SK-N-SH (cell line): ENCODE data around the gene AGFG2. TPM values are rescaled to one million over a fixed set of nuclear protein-coding genes. Genes with fewer than 3 reads are reported as not detected.
A peak's percentile ranks its signal among the peaks of the same experiment; 100 is the strongest.
"Not testable (repeated sequence)": the region's sequence is repeated elsewhere in the genome, so short reads cannot be mapped to it uniquely, and the experiment has no call there.

ENCODE experiments used
- CTCF ChIA-PET: fragments of 300-600, 350-600 bp; formaldehyde crosslinking; extraction: SDS; loops from one replicate; lab custom pipeline; 2021; lab: Yijun Ruan, JAX
- POLR2A ChIA-PET: fragments of 350-600 bp; sonication (Branson Sonifier 250); formaldehyde crosslinking; extraction: SDS; loops from one replicate; lab custom pipeline; 2020; ENCODE audit warnings: antibody characterized with exemption, inconsistent platforms; lab: Yijun Ruan, JAX
- DNase-seq: peaks from one replicate; pipeline ENCODE4 v3.0.0; 2012
- H2AFZ ChIP-seq: fragments of 200-600 bp; sonication (generic); 2 replicates; pipeline ENCODE4 v1.8.1; 2016; ENCODE audit warnings: antibody characterized with exemption, mild to moderate bottlenecking, low read depth
- H3F3A ChIP-seq: fragments of 200-600 bp; sonication (generic); replicated peaks from 2 replicates; pipeline ENCODE3; 2016; ENCODE audit warnings: antibody characterized with exemption, mild to moderate bottlenecking; ENCODE audit not compliant: insufficient read depth
- H3K27ac ChIP-seq, 2 experiments: fragments of 200-500 bp in 1 of 2; fragments of 200-600 bp in 1 of 2; sonication (Bioruptor generic) in 1 of 2; sonication (generic), shearing (Covaris generic) in 1 of 2; 2 replicates each; pipeline versions ENCODE4 v1.5.1 to v1.6.1; 2014 to 2016; ENCODE audit warnings: low read depth in 2 of 2, inconsistent platforms in 1 of 2, low read length in 1 of 2, mild to moderate bottlenecking in 1 of 2, mixed read lengths in 1 of 2
- H3K27me3 ChIP-seq: fragments of 200-600 bp; sonication (generic), shearing (Covaris generic); 2 replicates; pipeline ENCODE4 v1.6.1; 2016; ENCODE audit warnings: mixed run types; ENCODE audit not compliant: insufficient read depth
- H3K36me3 ChIP-seq, 2 experiments: fragments of 200-500 bp in 1 of 2; fragments of 200-600 bp in 1 of 2; sonication (Bioruptor generic) in 1 of 2; sonication (generic) in 1 of 2; replicated peaks in 1 of 2; 2 replicates each; pipeline versions ENCODE3 to v1.5.1; 2014 to 2016; ENCODE audit warnings: low read length in 1 of 2, mild to moderate bottlenecking in 1 of 2; ENCODE audit not compliant: insufficient read depth in 2 of 2, control insufficient read depth in 1 of 2
- H3K4me1 ChIP-seq, 2 experiments: fragments of 200-500 bp in 1 of 2; fragments of 200-600 bp in 1 of 2; sonication (Bioruptor generic) in 1 of 2; sonication (generic), shearing (Covaris generic) in 1 of 2; 2 replicates each; pipeline versions ENCODE4 v1.5.1 to v1.6.1; 2014 to 2016; ENCODE audit warnings: low read depth in 1 of 2, low read length in 1 of 2, mixed run types in 1 of 2; ENCODE audit not compliant: insufficient read depth in 2 of 2, control insufficient read depth in 1 of 2
- H3K4me2 ChIP-seq: fragments of 200-600 bp; sonication (generic), shearing (Covaris generic); 2 replicates; pipeline ENCODE4 v1.6.1; 2017; ENCODE audit warnings: mixed run types
- H3K4me3 ChIP-seq, 2 experiments: fragments of 200-500 bp in 1 of 2; fragments of 200-600 bp in 1 of 2; sonication (Bioruptor generic) in 1 of 2; sonication (generic), shearing (Covaris generic) in 1 of 2; 2 replicates each; pipeline versions ENCODE4 v1.5.1 to v1.8.1; 2014 to 2016; ENCODE audit warnings: low read depth in 2 of 2, inconsistent platforms in 1 of 2, low read length in 1 of 2, mild to moderate bottlenecking in 1 of 2, mixed read lengths in 1 of 2, moderate library complexity in 1 of 2
- H3K79me2 ChIP-seq: fragments of 200-600 bp; sonication (generic); 2 replicates; pipeline ENCODE4 v1.8.1; 2017; ENCODE audit warnings: mild to moderate bottlenecking; ENCODE audit not compliant: insufficient read depth
- H3K9ac ChIP-seq: fragments of 200-600 bp; sonication (generic); 2 replicates; pipeline ENCODE4 v1.6.1; 2017; ENCODE audit warnings: mixed run types
- H3K9me2 ChIP-seq: fragments of 200-600 bp; sonication (generic); 2 replicates; pipeline ENCODE4 v1.6.1; 2017; ENCODE audit warnings: mixed run types
- H3K9me3 ChIP-seq: fragments of 200-600 bp; sonication (generic); 2 replicates; pipeline ENCODE4 v1.6.1; 2017; ENCODE audit warnings: mixed run types, mild to moderate bottlenecking, moderate library complexity
- H4K20me1 ChIP-seq: fragments of 200-600 bp; sonication (generic); 2 replicates; pipeline ENCODE4 v1.6.1; 2017; ENCODE audit warnings: mild to moderate bottlenecking, mixed run types; ENCODE audit not compliant: insufficient read depth
- EP300 ChIP-seq, 2 experiments: IDR thresholded peaks; 2 replicates each; pipeline versions ENCODE4 v1.4.0 to v1.6.1; 2012; ENCODE audit warnings: borderline replicate concordance in 1 of 2, low read depth in 1 of 2, low read length in 1 of 2
- FOSL2 ChIP-seq: IDR thresholded peaks from 2 replicates; pipeline ENCODE4 v1.4.0; 2012; ENCODE audit warnings: low read depth, mild to moderate bottlenecking, moderate library complexity, borderline replicate concordance
- GATA2 ChIP-seq: sonication (generic); formaldehyde crosslinking; IDR thresholded peaks from 2 replicates; pipeline ENCODE4 v1.5.0; 2020; ENCODE audit warnings: mild to moderate bottlenecking, missing genetic modification reagents
- JUND ChIP-seq: IDR thresholded peaks from 2 replicates; pipeline ENCODE4 v1.4.0; 2012
- MEF2A ChIP-seq: IDR thresholded peaks from 2 replicates; pipeline ENCODE4 v1.4.0; 2012; ENCODE audit warnings: low read depth, borderline replicate concordance
- SMC3 ChIP-seq: IDR thresholded peaks from 2 replicates; pipeline ENCODE4 v1.6.1; 2012; ENCODE audit warnings: low read depth, low read length, improper control_type of control experiment
- TEAD4 ChIP-seq: IDR thresholded peaks from 2 replicates; pipeline ENCODE4 v1.4.0; 2012; ENCODE audit warnings: mild to moderate bottlenecking, borderline replicate concordance; ENCODE audit not compliant: insufficient read depth
- WGBS: methylation state at CpG from one replicate; pipeline ENCODE4 v1.1.6; 2017; ENCODE audit warnings: low lambda C conversion rate; 5-methylcytosine and 5-hydroxymethylcytosine counted together
- polyA plus RNA-seq, 3 experiments: library from polyadenylated mRNA; depleted of rRNA; stranded (reverse); fragments of >200 nt; gene quantifications; 2 replicates each; pipeline ENCODE4 v1.2.3, GENCODE V29; 2012
- TF ChIP-seq, protein P1 (sequence below): IDR thresholded peaks from 2 replicates; pipeline ENCODE4 v1.4.0; 2012; ENCODE audit warnings: low read depth, borderline replicate concordance
- TF ChIP-seq, protein P2 (sequence below): fragments of 150-350 bp; IDR thresholded peaks from 2 replicates; pipeline ENCODE4 v1.6.1; 2017; ENCODE audit warnings: antibody characterized with exemption, low read length, low read depth, borderline replicate concordance
- TF ChIP-seq, protein P3 (sequence below): IDR thresholded peaks from 2 replicates; pipeline ENCODE4 v1.4.0; 2012; ENCODE audit warnings: low read depth

The AGFG2 gene
- polyA plus RNA-seq, 1 of the 3 experiments (the other 2 are of a cell fraction) = 23.1 TPM

DNA sequence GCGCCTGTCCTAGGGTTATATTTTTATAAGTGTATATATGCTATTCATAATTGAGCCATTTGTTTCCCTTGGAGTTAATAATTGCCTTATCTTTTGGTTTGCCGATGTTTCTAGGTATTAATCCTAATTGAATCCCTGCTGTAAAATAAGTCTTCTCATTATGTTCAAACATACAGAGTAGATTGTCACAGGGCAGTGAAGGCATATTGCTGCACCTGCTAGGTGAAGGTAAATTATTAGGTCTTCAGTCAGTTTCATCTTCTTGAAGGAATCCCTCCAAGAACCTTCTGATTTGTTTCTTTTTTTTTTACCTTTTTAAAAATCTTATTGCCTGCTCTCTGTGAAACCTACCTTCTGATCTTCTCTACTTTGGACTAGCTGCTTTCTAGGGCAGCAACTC, 17.9 kb upstream of the AGFG2 start:
- WGBS = 70% methylated on average over 2 of the region's 2 CpGs
- no peak for DNase-seq

DNA sequence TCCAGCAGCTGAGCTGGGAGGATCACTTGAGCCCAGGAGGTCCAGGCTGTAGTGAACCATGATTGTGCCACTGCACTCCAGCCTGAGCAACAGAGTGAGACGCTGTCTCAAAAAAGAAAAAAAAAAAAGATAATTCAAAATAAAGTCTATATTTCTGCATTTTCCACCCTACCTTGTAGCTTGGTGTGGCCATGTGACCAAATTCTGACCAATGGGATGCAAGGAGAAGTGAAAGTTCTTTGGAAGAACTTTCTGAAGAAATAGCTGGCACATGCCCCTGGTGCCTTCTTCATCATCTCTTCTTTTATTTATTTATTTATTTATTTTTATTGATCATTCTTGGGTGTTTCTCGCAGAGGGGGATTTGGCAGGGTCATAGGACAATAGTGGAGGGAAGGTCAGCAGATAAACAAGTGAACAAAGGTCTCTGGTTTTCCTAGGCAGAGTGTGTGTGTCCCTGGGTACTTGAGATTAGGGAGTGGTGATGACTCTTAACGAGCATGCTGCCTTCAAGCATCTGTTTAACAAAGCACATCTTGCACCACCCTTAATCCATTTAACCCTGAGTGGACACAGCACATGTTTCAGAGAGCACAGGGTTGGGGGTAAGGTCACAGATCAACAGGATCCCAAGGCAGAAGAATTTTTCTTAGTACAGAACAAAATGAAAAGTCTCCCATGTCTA, 17.0 kb upstream of the AGFG2 start:
- not testable (repeated sequence) for H3K36me3 ChIP-seq
- CTCF ChIA-PET = interaction anchor here (0.7 to 1.6 kb wide), 4 partner anchors 37 to 71 kb away, joined by 3 to 5 read pairs (median 4); no protein-coding TSS in a partner anchor
- TF ChIP-seq, protein P1, sequence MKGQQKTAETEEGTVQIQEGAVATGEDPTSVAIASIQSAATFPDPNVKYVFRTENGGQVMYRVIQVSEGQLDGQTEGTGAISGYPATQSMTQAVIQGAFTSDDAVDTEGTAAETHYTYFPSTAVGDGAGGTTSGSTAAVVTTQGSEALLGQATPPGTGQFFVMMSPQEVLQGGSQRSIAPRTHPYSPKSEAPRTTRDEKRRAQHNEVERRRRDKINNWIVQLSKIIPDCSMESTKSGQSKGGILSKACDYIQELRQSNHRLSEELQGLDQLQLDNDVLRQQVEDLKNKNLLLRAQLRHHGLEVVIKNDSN = peak; percentile 53; the same call in 1 of the 2 replicates
- TF ChIP-seq, all 33 proteins: peak for 1; not testable (repeated sequence) for 32
- H3K4me1 ChIP-seq, H3K4me2 ChIP-seq, H3K27me3 ChIP-seq, DNase-seq, H3K27ac ChIP-seq, H3K9ac ChIP-seq, H2AFZ ChIP-seq, H3K9me2 ChIP-seq, H3K79me2 ChIP-seq, H3K9me3 ChIP-seq, H4K20me1 ChIP-seq, H3F3A ChIP-seq, H3K4me3 ChIP-seq: not testable (repeated sequence)
- WGBS = 45% methylated on average over 3 of the region's 3 CpGs
- POLR2A ChIA-PET = interaction anchor here (1.2 kb wide), 1 partner anchor 17 kb away, joined by 3 read pairs; the partner anchor contains the start of gene AGFG2

More for the DNA sequence above, 17.9 kb upstream of the AGFG2 start:
- ChIA-PET POLR2A (interaction anchor here (1.2 kb wide), 1 partner anchor 18 kb away, joined by 3 read pairs; the partner anchor contains the start of gene AGFG2), CTCF (interaction anchor here (0.8 to 1.6 kb wide), 4 partner anchors 13 to 70 kb away, joined by 3 to 5 read pairs (median 4); no protein-coding TSS in a partner anchor)
- no peaks in the 10 kb centered on the region for H3K9me2 ChIP-seq
- peaks cover 6% of the 10 kb centered on the region for H3F3A ChIP-seq
- H3K9ac ChIP-seq = no peak overlapping the region
- no peaks in the 10 kb centered on the region for H3K79me2 ChIP-seq
- no peaks in the 10 kb centered on the region for H3K36me3 ChIP-seq
- TF ChIP-seq, protein P2, sequence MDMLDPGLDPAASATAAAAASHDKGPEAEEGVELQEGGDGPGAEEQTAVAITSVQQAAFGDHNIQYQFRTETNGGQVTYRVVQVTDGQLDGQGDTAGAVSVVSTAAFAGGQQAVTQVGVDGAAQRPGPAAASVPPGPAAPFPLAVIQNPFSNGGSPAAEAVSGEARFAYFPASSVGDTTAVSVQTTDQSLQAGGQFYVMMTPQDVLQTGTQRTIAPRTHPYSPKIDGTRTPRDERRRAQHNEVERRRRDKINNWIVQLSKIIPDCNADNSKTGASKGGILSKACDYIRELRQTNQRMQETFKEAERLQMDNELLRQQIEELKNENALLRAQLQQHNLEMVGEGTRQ = no peak
- TF ChIP-seq GATA2 (CRISPR knock-in tag) = no peak
- TF ChIP-seq, protein P3, sequence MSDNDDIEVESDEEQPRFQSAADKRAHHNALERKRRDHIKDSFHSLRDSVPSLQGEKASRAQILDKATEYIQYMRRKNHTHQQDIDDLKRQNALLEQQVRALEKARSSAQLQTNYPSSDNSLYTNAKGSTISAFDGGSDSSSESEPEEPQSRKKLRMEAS = no peak
- no peak for TF ChIP-seq SMC3
- TF ChIP-seq EP300 (IDR thresholded peaks at IDR 0.05; ENCODE audit: borderline replicate concordance in 1 of 2, low read depth in 1 of 2, low read length in 1 of 2) = no peak
- TF ChIP-seq TEAD4 = no peak
- TF ChIP-seq, protein P1 = no peak
- no peak for TF ChIP-seq JUND
- no peak for TF ChIP-seq MEF2A
- TF ChIP-seq FOSL2 = no peak
- H3K4me2 ChIP-seq = no peak overlapping the region
- H3K4me3 ChIP-seq = no peak overlapping the region
- H3K27ac ChIP-seq = no peak overlapping the region
- peaks cover 1 to 2% of the 10 kb centered on the region in 2 experiments; a peak in 2 of 4 replicates for H3K4me1 ChIP-seq
- H3K27me3 ChIP-seq = no peaks in the 10 kb centered on the region
- no peaks in the 10 kb centered on the region for H4K20me1 ChIP-seq
- no peak overlapping the region for H2AFZ ChIP-seq
- no peaks in the 10 kb centered on the region for H3K9me3 ChIP-seq

DNA sequence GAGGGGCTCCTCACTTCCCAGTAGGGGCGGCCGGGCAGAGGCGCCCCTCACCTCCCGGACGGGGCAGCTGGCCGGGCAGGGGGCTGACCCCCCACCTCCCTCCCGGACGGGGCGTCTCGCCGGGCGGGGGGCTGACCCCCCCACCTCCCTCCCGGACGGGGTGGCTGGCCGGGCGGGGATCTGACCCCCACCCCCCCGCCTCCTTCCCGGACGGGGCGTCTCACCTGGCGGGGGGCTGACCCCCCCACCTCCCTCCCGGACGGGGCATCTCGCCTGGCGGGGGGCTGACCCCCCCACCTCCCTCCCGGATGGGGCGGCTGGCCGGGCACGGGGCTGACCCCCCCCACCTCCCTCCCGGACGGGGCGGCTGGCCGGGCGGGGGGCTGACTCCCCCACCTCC, 15.8 kb upstream of the AGFG2 start:
- H3K36me3 ChIP-seq, H3K9me3 ChIP-seq, H3K27ac ChIP-seq, CTCF ChIA-PET, DNase-seq, POLR2A ChIA-PET, H3K9ac ChIP-seq, H3F3A ChIP-seq, H3K4me2 ChIP-seq, H3K27me3 ChIP-seq, H3K9me2 ChIP-seq, H3K79me2 ChIP-seq, H3K4me1 ChIP-seq, H4K20me1 ChIP-seq, H3K4me3 ChIP-seq, H2AFZ ChIP-seq: not testable (repeated sequence)
- WGBS = no CpG with 5 or more reads among the region's 34 CpGs

DNA sequence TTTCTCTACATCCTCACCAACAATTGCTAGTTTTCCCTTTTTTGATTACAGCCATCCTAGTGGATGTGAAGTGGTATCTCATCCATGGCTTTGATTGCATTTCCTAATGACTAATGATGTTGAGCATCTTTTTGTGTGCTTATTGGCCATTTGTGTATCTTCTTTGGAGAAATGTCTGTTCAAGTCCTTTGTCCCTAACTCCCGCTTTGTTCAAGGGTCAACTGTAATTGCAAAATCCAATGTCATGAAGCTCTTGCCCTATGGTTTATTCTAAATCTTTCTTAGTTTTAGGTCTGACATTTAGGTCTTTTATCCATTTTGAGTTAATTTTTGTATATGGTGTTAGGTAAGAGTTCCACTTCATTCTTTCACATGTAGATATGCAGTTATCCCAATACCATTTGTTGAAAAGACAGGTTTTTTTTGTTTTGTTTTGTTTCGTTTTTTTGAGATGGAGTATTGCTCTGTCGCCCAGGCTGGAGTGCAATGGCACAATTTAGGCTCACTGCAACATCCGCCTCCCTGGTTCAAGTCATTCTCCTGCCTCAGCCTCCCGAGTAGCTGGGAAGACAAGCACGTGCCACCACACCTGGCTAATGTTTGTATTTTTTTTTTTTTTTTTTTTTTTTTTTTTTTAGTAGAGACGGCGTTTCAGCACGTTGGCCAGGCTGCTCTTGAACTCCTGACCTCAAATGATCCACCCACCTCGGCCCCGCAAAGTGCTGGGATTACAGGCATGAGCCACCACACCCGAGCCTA, 10.7 kb upstream of the AGFG2 start:
- H3K4me2 ChIP-seq, H3K27ac ChIP-seq, DNase-seq, H3K27me3 ChIP-seq, H4K20me1 ChIP-seq, H3K4me1 ChIP-seq, H3F3A ChIP-seq, POLR2A ChIA-PET, H3K4me3 ChIP-seq, H3K9ac ChIP-seq, H3K79me2 ChIP-seq, H2AFZ ChIP-seq, H3K9me3 ChIP-seq, H3K9me2 ChIP-seq, H3K36me3 ChIP-seq: not testable (repeated sequence)
- CTCF ChIA-PET = interaction anchor here (1.1 to 2.0 kb wide), 3 partner anchors 32 to 46 kb away, joined by 3 to 8 read pairs (median 4); no protein-coding TSS in a partner anchor
- 84% methylated on average over 12 of the region's 12 CpGs for WGBS
